ENCODE data around the gene RTKN. TPM values are rescaled to one million over a fixed set of nuclear protein-coding genes. Genes with fewer than 3 reads are reported as not detected.

The RTKN gene
- total and polyA plus RNA-seq, 2 experiments from 2014 or later: 13.5 to 14.5 TPM

- no peaks in the 10 kb centered on the region for H4K20me1 ChIP-seq (ENCODE audit: insufficient read depth)
- peak overlapping the region; percentile 86 for H2AFZ ChIP-seq
- H3K4me1 ChIP-seq (ENCODE audit: insufficient read depth): peaks cover 4% of the 10 kb centered on the region; the same call in 1 of the 2 replicates
- 2% methylated on average over 12 to 14 of the region's 14 CpGs for WGBS, 2 experiments (ENCODE audit: low coverage in 1 of 2, low lambda C conversion rate in 2 of 2, missing lambda C conversion rate in 2 of 2)
- H3K36me3 ChIP-seq (ENCODE audit: low read depth): no peaks in the 10 kb centered on the region
- peaks cover 32% of the 10 kb centered on the region for H3K79me2 ChIP-seq (ENCODE audit: insufficient read depth)
- no peaks in the 10 kb centered on the region for H3K9me2 ChIP-seq (ENCODE audit: insufficient read depth)
- no peaks in the 10 kb centered on the region for H3K27me3 ChIP-seq (replicated peaks; ENCODE audit: insufficient read depth)
- TF ChIP-seq EZH2 (IDR thresholded peaks at IDR 0.05; ENCODE audit: insufficient read depth, poor library complexity, severe bottlenecking) (no peak), EZH2phosphoT487 (IDR thresholded peaks at IDR 0.05; ENCODE audit: insufficient read depth, low read depth) (no peak)
- H3K4me2 ChIP-seq (ENCODE audit: unreplicated experiment): peak overlapping the region; percentile 93
- no peaks in the 10 kb centered on the region for H3K9me3 ChIP-seq (ENCODE audit: low read depth)
- DNase-seq: peak; percentile 81
- peak overlapping the region; percentile 79 for H3K9ac ChIP-seq
- H3F3A ChIP-seq (ENCODE audit: insufficient read depth): 0 out of 2 replicates have a peak, but pooled peaks cover 4% of the 10 kb centered on the region
- in situ Hi-C loops (cut with MboI): no loop called here
- H3K27ac ChIP-seq: peak overlapping the region; percentile 34
- peak overlapping the region; percentile 79 for H3K4me3 ChIP-seq
Measured at GRCh38 chr2:74439803-74440377, 1.8 kb downstream of the RTKN start.

DNA sequence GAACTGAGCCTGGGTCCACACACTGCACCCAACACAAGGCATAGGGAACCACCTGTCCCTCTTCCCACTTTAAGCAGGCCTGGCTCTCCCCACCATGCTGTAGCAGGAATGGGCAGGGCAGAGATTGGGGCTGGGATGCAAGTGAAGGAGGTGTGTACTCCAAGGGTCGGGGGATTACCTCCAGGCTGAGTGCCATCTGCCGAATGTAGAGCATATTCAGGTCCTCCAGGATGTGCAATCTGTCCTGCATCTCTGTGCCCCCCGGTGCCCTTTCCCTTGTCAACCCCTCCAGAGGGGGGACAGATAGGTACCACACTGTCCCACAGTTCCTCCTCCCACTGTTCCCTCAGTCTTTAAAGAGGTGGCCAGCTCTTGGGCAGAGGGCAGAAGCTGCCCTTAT is 2.4 kb downstream of the RTKN start:
- Histone ChIP-seq H4K20me1 (ENCODE audit: insufficient read depth) (no peaks in the 10 kb centered on the region), H3K9ac (peak overlapping the region; percentile 79), H3K4me1 (ENCODE audit: insufficient read depth) (peaks cover 4% of the 10 kb centered on the region; the same call in 1 of the 2 replicates), H3K9me2 (ENCODE audit: insufficient read depth) (no peaks in the 10 kb centered on the region), H3K9me3 (ENCODE audit: low read depth) (no peaks in the 10 kb centered on the region), H3K4me2 (ENCODE audit: unreplicated experiment) (peak overlapping the region; percentile 93), H3K4me3 (peak overlapping the region; percentile 79), H2AFZ (peak overlapping the region; percentile 86), H3K79me2 (ENCODE audit: insufficient read depth) (peaks cover 32% of the 10 kb centered on the region), H3K27me3 (replicated peaks; ENCODE audit: insufficient read depth) (no peaks in the 10 kb centered on the region), H3F3A (ENCODE audit: insufficient read depth) (0 out of 2 replicates have a peak, but pooled peaks cover 4% of the 10 kb centered on the region), H3K36me3 (ENCODE audit: low read depth) (no peaks in the 10 kb centered on the region), H3K27ac (peak overlapping the region; percentile 34)
- TF ChIP-seq EZH2phosphoT487 (IDR thresholded peaks at IDR 0.05; ENCODE audit: insufficient read depth, low read depth) (no peak), EZH2 (IDR thresholded peaks at IDR 0.05; ENCODE audit: insufficient read depth, poor library complexity, severe bottlenecking) (no peak)
- in situ Hi-C loops (cut with MboI): no loop called here
- no peak for DNase-seq
- WGBS, 2 experiments (ENCODE audit: low coverage in 1 of 2, low lambda C conversion rate in 2 of 2, missing lambda C conversion rate in 2 of 2): 0 to 5% methylated on average over 3 of the region's 3 CpGs

- TF ChIP-seq EZH2phosphoT487 (IDR thresholded peaks at IDR 0.05; ENCODE audit: insufficient read depth, low read depth) (no peak), EZH2 (IDR thresholded peaks at IDR 0.05; ENCODE audit: insufficient read depth, poor library complexity, severe bottlenecking) (no peak)
- no peak overlapping the region for H3K4me3 ChIP-seq
- H3K27ac ChIP-seq: no peak overlapping the region
Measured at GRCh38 chr2:74438248-74438647, 3.5 kb downstream of the RTKN start.

DNA sequence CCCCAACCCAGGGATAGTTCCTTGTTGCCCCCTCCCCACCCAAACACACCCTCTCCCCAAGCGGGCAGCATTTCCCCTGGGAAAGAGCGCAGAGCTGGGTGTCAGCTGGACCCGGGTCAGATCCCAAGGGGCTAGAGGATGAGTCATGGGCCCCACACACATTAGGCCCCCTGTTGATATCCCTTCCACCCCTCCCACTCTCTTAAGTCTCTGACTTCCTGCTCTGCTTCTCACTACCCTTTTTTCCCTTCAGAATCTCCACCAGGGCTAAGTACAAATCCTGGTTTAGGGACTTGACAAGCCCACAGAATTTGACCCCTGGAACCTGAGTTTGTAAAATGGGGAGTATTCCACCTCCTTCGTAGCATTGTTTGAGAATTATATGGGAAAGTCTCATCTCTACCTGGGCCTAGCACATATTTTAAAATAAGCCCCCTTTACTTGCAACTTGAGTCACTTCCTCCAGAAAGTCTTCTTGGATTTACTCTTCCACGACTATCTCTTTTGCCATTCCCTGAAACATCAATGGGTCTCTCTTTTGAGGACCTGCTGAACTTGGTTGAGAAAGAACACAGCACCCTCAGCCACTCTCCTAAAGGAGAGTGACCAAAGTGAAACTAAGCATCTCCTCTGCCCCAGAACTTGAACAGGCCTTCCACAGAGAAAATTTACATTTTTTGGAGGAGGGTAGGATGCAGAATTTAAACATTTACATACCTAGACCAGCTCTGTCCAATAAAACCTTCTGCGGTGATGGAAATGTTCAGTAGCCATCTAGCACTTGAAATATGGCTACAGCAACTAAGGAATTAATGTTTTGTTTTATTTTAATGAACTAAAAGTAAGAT is 4.7 kb downstream of the RTKN start:
- no peak overlapping the region for H3K4me2 ChIP-seq (ENCODE audit: unreplicated experiment)
- in situ Hi-C loops (cut with MboI): no loop called here
- TF ChIP-seq EZH2 (IDR thresholded peaks at IDR 0.05; ENCODE audit: insufficient read depth, poor library complexity, severe bottlenecking) (no peak), EZH2phosphoT487 (IDR thresholded peaks at IDR 0.05; ENCODE audit: insufficient read depth, low read depth) (no peak)
- no peaks in the 10 kb centered on the region for H3K9me3 ChIP-seq (ENCODE audit: low read depth)
- 81% methylated on average over 6 of the region's 6 CpGs for WGBS, 2 experiments (ENCODE audit: low coverage in 1 of 2, low lambda C conversion rate in 2 of 2, missing lambda C conversion rate in 2 of 2)
- no peak overlapping the region for H2AFZ ChIP-seq
- H3K9ac ChIP-seq: no peak overlapping the region
- H3K27me3 ChIP-seq (replicated peaks; ENCODE audit: insufficient read depth): no peaks in the 10 kb centered on the region
- H3K4me3 ChIP-seq: no peak overlapping the region
- H3K9me2 ChIP-seq (ENCODE audit: insufficient read depth): no peaks in the 10 kb centered on the region
- H3K79me2 ChIP-seq (ENCODE audit: insufficient read depth): peaks cover 32% of the 10 kb centered on the region
- no peak for DNase-seq
- H3K4me1 ChIP-seq (ENCODE audit: insufficient read depth): no peaks in the 10 kb centered on the region; the same call in 1 of the 2 replicates
- H3K27ac ChIP-seq: no peak overlapping the region
- H4K20me1 ChIP-seq (ENCODE audit: insufficient read depth): no peaks in the 10 kb centered on the region
- no peaks in the 10 kb centered on the region for H3F3A ChIP-seq (ENCODE audit: insufficient read depth)
- no peaks in the 10 kb centered on the region for H3K36me3 ChIP-seq (ENCODE audit: low read depth)

More at GRCh38 chr2:74438248-74438647, 3.5 kb downstream of the RTKN start:
- Histone ChIP-seq H3K36me3 (ENCODE audit: low read depth) (no peaks in the 10 kb centered on the region), H3K79me2 (ENCODE audit: insufficient read depth) (peaks cover 32% of the 10 kb centered on the region), H2AFZ (no peak overlapping the region), H3K9me2 (ENCODE audit: insufficient read depth) (no peaks in the 10 kb centered on the region), H3K4me2 (ENCODE audit: unreplicated experiment) (no peak overlapping the region), H3K27me3 (replicated peaks; ENCODE audit: insufficient read depth) (no peaks in the 10 kb centered on the region), H3K9ac (no peak overlapping the region), H4K20me1 (ENCODE audit: insufficient read depth) (no peaks in the 10 kb centered on the region), H3K9me3 (ENCODE audit: low read depth) (no peaks in the 10 kb centered on the region), H3K4me1 (ENCODE audit: insufficient read depth) (no peaks in the 10 kb centered on the region; the same call in 1 of the 2 replicates), H3F3A (ENCODE audit: insufficient read depth) (no peaks in the 10 kb centered on the region)
- no peak for DNase-seq
- 100% methylated on average over 1 of the region's 1 CpG for WGBS, 2 experiments (ENCODE audit: low coverage in 1 of 2, low lambda C conversion rate in 2 of 2, missing lambda C conversion rate in 2 of 2)
- in situ Hi-C loops (cut with MboI): no loop called here
